ENCODE results near the gene SOCS4.

Gene SOCS4

GRCh38 chr14:55092341-55092740 is 65.3 kb downstream of the SOCS4 start:
- DNase-seq, result peak; percentile 32

GRCh38 chr14:55094292-55095157 is 67.5 kb downstream of the SOCS4 start:
- peak; percentile 49 for DNase-seq

GRCh38 chr14:55097881-55098560 is 71.0 kb downstream of the SOCS4 start:
- no peak for DNase-seq

- DNase-seq, result no peak
Measured at GRCh38 chr14:55098561-55098898, 71.5 kb downstream of the SOCS4 start.
